HL-60 (cell line): ENCODE data around the gene CES2.

Source experiments
- DNase-seq, 2 experiments: peaks; one replicate each; pipeline ENCODE4 v3.0.0-alpha.2; 2010 to 2020; ENCODE audit warnings: low read depth in 1 of 2, low spot score in 1 of 2
- H3K27ac ChIP-seq: fragments of 250-450 bp; sonication (Bioruptor Pico); replicated peaks from 2 replicates; pipeline ENCODE4 v1.5.1; 2020; ENCODE audit warnings: mild to moderate bottlenecking, moderate library complexity
- H3K27me3 ChIP-seq: fragments of 250-450 bp; sonication (Bioruptor Pico); 2 replicates; pipeline ENCODE4 v1.5.1; 2021; ENCODE audit warnings: mild to moderate bottlenecking, moderate library complexity; ENCODE audit not compliant: insufficient read depth, poor library complexity, severe bottlenecking
- H3K4me3 ChIP-seq: replicated peaks from 2 replicates; pipeline ENCODE4 v1.5.1; 2011; ENCODE audit warnings: mild to moderate bottlenecking, control low read depth, low read length; ENCODE audit not compliant: insufficient read depth
- CTCF ChIP-seq: IDR thresholded peaks from one replicate; pipeline ENCODE4 v1.5.1; 2011; ENCODE audit warnings: low read length, control low read depth, inconsistent platforms; ENCODE audit not compliant: insufficient read depth
- GABPA ChIP-seq: IDR thresholded peaks from 2 replicates; pipeline ENCODE4 v1.6.1; 2012; ENCODE audit warnings: low read depth
- POLR2AphosphoS5 ChIP-seq: IDR thresholded peaks from 2 replicates; pipeline ENCODE4 v1.6.1; 2012; ENCODE audit warnings: low read depth
- REST ChIP-seq: IDR thresholded peaks from 2 replicates; pipeline ENCODE4 v1.6.1; 2012; ENCODE audit warnings: low read depth; ENCODE audit not compliant: insufficient replicate concordance
- SPI1 ChIP-seq: IDR thresholded peaks from 2 replicates; pipeline ENCODE4 v1.6.1; 2012; ENCODE audit warnings: low read depth, mild to moderate bottlenecking, borderline replicate concordance

CES2 gene

DNA sequence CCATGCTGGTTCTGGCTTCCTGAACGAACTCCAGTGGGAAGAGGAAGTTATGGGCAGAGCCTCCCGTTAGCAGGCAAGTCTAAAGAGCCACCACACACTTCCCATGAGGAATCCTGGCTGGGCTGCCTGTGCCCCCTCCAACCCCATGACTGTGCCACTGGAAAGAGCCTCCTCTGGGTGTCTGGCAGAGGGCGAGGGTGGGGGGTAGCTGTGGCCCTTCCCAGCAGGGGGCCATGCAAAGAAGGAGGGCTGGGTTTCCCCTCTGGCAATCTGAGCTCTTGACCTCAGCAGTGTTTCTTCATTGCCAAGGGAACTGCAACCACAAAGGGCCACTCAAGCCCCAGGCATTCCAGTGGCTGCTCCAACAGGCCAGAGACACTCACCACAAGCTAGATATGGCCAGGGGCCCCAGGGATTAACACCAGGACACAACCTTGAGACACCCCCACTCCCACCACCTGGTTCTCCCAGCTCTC is 8.3 kb upstream of the CES2 start:
- DNase-seq = no peak

DNA sequence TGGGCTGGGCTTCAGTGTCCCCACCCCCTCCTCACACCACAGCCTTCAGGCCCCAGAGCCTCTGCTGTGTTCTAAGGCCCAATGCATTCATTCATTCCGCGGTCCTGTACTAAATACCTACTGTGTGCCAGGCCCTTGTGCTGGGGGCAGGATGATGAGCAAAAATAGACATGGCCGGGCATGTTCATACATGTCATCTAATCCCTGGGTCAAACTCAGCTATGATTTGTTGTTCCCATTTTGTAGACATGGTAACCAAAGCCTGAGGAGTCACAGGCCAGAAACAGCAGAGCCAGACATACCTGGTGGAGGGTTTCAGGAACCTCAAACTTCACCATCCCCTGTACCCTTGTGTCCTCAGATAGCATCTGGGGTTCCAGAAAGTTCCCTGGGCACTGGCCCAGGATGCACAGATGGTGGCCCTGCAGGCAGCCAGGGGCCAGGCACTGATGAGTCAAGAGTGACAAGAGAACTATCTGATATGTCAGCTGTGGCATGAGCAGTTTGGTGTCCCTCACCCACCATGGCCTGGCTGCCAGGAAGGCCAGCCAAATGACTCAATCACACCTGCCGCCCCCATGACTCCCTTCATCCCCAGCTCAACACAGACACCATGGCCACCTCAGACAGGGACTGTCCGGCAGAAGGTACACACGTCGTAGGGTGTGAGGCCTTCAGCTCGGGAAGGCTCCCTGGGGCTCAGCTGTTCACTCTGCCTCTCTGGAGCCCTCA is 7.2 kb upstream of the CES2 start:
- no peak for DNase-seq
- Histone ChIP-seq H3K27me3 (peaks cover 31% of the 10 kb centered on the region), H3K27ac (no peak overlapping the region), H3K4me3 (no peak overlapping the region)
- TF ChIP-seq SPI1 = no peak
- TF ChIP-seq GABPA = no peak
- no peak for TF ChIP-seq CTCF
- TF ChIP-seq REST = no peak
- TF ChIP-seq POLR2AphosphoS5 = no peak

More for the DNA sequence above, 8.3 kb upstream of the CES2 start:
- Histone ChIP-seq H3K27ac (no peak overlapping the region), H3K4me3 (no peak overlapping the region), H3K27me3 (peaks cover 31% of the 10 kb centered on the region)
- no peak for TF ChIP-seq GABPA
- TF ChIP-seq SPI1 = no peak
- TF ChIP-seq REST = no peak
- TF ChIP-seq CTCF = no peak
- no peak for TF ChIP-seq POLR2AphosphoS5

DNA sequence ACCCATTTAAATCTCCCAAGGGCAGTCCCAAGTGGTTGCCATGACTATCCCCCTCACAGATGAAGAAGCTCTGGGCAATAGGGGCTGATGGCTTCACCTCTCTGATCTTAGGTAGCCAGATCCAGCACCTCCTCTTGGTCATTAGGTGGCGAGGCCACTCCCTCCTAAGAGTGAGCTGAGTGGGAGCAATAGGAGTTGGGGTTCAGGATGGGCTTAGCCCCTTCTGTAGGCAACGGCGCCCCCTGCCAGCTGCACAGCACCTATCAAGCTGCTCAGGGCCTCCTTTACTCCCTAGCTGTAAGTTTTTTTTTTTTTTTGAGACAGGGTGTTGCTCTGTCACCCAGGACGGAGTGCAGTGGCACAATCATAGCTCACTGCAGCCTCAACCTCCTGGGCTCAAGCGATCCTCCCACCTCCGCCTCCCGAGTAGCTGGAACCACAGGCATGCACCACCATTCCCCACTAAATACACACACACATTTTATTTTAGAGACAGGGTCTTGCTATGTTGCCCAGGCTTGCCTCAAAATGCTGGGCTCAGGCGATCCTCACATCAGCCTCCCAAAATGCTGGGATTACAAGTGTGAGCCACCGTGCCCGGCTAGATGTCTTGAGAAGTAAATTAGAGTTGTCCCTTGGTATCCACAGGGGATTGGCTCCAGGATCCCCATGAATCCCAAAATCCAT is 6.5 kb upstream of the CES2 start:
- H3K4me3 ChIP-seq = no peak overlapping the region
- TF ChIP-seq REST = no peak
- TF ChIP-seq GABPA = no peak
- no peak for TF ChIP-seq CTCF
- TF ChIP-seq POLR2AphosphoS5 = no peak
- TF ChIP-seq SPI1 = no peak
- H3K27ac ChIP-seq = no peak overlapping the region
- DNase-seq = peak in 1 of 2 experiments; percentile 45
- H3K27me3 ChIP-seq = peaks cover 23% of the 10 kb centered on the region
